Activated CD8-positive, alpha-beta memory T cell treated with anti-CD3 and anti-CD28 coated beads, Interleukin-2, amount 50 U/mL, for 48 hours (primary cell): Measurements from ENCODE around the gene SLC26A9.
"Not testable (repeated sequence)": the region's sequence is repeated elsewhere in the genome, so short reads cannot be mapped to it uniquely, and the experiment has no call there.

Source experiments
- DNase-seq: peaks from one replicate; pipeline ENCODE4 v3.0.0-alpha.2; 2020

Gene SLC26A9

GRCh38 chr1:205889006-205889405 is 54.2 kb downstream of the SLC26A9 start:
- DNase-seq, result not testable (repeated sequence)

DNA sequence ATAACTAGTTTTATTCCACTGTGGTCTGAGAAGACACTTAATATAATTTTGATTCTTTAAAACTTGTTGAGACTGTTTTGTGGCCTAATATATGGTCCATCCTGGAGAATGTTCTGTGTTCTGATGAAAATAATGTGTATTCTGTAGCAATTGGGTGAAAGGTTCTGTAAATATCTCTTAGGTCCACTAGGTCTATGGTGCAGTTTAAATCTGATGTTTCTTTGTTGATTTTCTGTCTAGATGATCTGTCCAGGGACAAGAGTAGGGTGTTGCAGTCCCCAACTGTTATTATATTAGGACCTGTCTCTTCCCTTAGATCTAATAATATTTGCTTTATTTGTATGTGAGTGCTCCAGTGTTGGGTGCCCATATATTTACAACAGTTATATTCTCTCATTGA is 59.5 kb downstream of the SLC26A9 start:
- no peak for DNase-seq

GRCh38 chr1:205880923-205881322 is 62.3 kb downstream of the SLC26A9 start:
- no peak for DNase-seq

DNA sequence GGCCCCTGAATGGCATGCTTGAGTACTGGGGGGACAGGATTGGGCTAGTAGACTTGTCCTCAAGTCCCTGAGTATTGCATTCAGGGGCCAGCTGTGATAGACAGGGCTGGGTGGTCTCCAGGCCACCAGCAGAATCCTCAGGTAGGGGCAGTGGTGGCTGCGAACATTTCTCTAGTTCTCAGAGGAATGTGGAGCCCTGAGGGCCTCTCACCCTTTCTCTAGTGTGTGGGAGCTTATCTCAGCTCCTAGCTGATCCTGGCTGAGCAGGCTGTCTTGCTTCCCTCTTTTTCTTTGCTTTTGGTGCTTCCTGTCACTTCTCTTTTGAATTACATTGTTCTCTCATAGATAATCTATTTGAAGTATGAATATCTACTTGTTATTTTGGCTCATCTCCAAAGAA is 63.3 kb downstream of the SLC26A9 start:
- DNase-seq, result no peak

DNA sequence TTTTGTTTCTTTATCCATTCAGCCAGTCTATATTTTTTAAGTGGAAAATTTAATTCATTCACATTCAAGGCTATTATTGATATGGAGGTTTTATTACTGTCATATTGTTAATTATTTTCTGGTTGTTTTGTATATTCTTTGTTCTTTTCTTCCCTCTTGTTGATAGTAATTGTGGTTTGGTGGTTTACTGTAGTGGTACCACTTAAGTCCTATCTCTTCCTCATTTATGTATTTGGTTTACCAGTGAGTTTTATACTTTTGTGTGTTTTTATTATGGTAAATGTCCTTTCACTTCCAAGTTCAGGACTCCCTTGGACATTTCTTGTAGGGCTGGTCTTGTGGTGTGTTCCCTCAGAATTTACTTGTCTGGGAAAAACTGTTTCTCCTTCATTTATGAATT is 65.2 kb downstream of the SLC26A9 start:
- DNase-seq, result no peak

DNA sequence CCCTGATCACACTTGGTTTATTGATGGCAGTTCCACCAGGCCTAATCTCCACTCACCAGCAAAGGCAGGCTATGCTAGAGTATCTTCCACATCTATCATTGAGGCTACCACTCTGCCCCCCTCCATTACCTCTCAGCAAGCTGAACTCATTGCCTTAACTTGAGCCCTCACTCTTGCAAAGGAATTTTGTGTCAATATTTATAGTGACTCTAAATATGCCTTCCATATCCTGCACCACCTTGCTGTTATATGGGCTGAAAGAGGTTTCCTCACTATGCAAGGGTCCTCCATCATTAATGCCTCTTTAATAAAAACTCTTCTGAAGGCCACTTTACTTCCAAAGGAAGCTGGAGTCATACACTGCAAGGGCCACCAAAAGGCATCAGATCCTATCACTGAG is 70.1 kb downstream of the SLC26A9 start:
- DNase-seq, result not testable (repeated sequence)

GRCh38 chr1:205870236-205870635 is 73.0 kb downstream of the SLC26A9 start:
- no peak for DNase-seq
